SK-MEL-5 (cell line): ENCODE data around the gene CCDC33. TPM values are rescaled to one million over a fixed set of nuclear protein-coding genes. Genes with fewer than 3 reads are reported as not detected.

Experiments
- DNase-seq: peaks from one replicate; pipeline ENCODE4 v3.0.0-alpha.2; 2016; ENCODE audit warnings: low read depth, low spot score
- in situ Hi-C: cut with HindIII; loops from 2 replicates; pipeline ENCODE4 v1.10.0; 2016; ENCODE audit warnings: low sequenced_read_pairs, high pct_unique_total_duplicates, low pct_unique_long_range_greater_than_20kb
- total RNA-seq: library from RNA; depleted of rRNA; stranded (reverse); fragments of >200 nt; shearing (Covaris generic); gene quantifications from 2 replicates; pipeline ENCODE4 v1.2.3, GENCODE V29; 2014

The CCDC33 gene
- total RNA-seq, 1 experiment from 2014 or later, result not detected

DNA sequence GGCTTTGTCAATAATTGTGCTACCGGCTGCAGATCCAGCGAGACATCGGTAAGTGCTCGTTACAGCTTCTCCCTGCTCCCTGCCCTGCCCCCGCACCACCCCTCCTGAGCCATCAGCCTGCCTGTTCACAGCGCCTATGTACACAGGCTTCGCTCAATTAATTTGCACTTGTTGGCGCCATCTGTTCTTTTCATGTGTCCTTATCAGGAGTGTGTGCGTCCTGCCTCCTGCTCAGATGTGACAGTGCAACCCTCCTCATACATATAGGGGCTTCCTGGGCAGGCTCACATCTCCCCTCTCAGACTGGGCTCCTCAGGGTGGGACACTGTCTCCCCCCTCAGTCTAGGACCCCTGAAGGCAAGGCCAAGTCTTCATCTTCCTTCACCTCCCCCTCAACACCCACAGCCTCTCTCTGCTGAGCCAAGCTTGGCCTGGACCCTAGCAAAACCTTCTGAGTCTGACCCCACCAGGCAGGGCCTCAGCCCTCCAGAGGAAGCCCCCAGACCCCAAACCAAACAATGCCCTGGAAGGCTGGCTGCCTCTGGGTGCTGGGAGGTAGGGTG lies 76.4 kb downstream of the CCDC33 start:
- in situ Hi-C loops, result loop anchor here (25.0 kb wide), 1 partner anchor 200 kb away; no protein-coding TSS in a partner anchor
- DNase-seq, result no peak

- in situ Hi-C loops, result loop anchor here (25.0 kb wide), 1 partner anchor 202 kb away; no protein-coding TSS in a partner anchor
- DNase-seq, result no peak
Measured at GRCh38 chr15:74313889-74314288, 77.8 kb downstream of the CCDC33 start.

GRCh38 chr15:74314795-74315438 lies 78.8 kb downstream of the CCDC33 start:
- no peak for DNase-seq

GRCh38 chr15:74315626-74316025 lies 79.5 kb downstream of the CCDC33 start:
- in situ Hi-C loops, result loop anchor here (25.0 kb wide), 1 partner anchor 203 kb away; no protein-coding TSS in a partner anchor
- no peak for DNase-seq

More at GRCh38 chr15:74314795-74315438, 78.8 kb downstream of the CCDC33 start:
- in situ Hi-C loops, result loop anchor here (25.0 kb wide), 1 partner anchor 203 kb away; no protein-coding TSS in a partner anchor

DNA sequence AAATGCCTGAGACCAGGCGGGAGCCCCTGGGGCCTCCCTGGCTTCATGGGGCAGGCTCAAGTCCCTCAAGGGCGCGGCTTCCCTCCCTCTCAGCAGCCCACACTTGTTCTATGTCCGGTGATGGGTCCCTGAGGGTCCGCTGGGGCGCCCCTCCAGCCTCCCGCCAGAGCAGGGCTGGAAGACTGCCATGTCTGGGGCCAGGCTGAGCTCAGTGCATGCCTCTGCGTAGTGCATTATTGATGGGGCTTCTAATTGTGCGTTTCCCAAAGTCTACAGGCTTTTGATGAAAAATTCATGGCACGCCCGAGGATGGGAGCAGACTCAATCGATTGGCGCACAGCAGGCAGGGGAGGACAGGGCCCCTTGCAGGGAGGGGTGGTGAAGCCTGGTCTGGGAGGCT lies 80.0 kb downstream of the CCDC33 start:
- no peak for DNase-seq
- in situ Hi-C loops, result loop anchor here (25.0 kb wide), 1 partner anchor 204 kb away; no protein-coding TSS in a partner anchor

DNA sequence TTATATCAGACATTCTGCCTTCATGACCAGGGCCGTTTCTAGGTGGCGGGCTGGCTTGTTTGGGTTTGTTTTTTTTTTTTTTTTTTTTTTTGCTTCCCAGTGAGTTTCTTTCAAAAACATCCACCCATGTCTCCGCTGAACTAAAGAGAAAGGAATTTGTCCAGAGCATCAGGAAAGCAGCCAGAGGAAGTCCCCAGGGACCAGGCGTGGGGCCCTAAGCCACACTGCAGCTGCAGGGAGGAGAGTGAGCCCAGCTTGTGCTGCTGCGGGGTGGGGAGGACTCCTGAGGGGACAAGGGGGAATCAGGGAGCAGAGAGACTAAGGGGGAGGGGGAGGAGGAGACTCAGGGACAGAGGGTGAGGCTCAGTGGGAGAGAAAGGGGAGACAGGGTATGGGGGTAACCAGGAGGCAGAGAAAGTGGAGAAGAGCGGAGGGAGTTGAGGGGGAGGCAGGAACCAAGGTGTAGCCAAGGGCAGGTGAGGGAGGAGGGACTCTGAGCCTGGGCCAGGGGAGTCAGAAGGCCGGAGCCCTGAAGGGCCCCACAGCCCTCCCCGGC lies 81.8 kb downstream of the CCDC33 start:
- in situ Hi-C loops, result loop anchor here (25.0 kb wide), 1 partner anchor 206 kb away; no protein-coding TSS in a partner anchor
- DNase-seq, result no peak

- DNase-seq, result no peak
- in situ Hi-C loops, result loop anchor here (25.0 kb wide), 1 partner anchor 206 kb away; no protein-coding TSS in a partner anchor
Measured at GRCh38 chr15:74318376-74319137, 82.4 kb downstream of the CCDC33 start.

DNA sequence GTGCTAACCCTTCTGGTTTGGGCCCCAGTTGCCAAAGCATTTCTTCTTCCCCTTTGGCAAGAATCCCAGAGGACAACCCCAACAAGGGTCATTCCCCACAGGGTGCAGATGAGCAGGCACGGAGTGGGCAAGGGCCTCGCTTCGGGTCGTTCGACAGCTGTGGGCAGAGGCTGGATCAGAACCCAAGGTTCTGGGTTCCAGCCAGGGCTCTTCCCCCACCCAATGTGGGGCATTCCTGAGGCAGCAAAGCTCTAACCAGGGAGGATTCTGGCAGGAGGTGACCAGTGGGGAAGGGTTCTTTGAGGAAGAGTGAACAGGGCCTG lies 83.0 kb downstream of the CCDC33 start:
- DNase-seq, result no peak
- in situ Hi-C loops, result loop anchor here (25.0 kb wide), 1 partner anchor 207 kb away; no protein-coding TSS in a partner anchor

- no peak for DNase-seq
- in situ Hi-C loops, result loop anchor here (25.0 kb wide), 1 partner anchor 207 kb away; no protein-coding TSS in a partner anchor
Measured at GRCh38 chr15:74319596-74320351, 83.6 kb downstream of the CCDC33 start.

DNA sequence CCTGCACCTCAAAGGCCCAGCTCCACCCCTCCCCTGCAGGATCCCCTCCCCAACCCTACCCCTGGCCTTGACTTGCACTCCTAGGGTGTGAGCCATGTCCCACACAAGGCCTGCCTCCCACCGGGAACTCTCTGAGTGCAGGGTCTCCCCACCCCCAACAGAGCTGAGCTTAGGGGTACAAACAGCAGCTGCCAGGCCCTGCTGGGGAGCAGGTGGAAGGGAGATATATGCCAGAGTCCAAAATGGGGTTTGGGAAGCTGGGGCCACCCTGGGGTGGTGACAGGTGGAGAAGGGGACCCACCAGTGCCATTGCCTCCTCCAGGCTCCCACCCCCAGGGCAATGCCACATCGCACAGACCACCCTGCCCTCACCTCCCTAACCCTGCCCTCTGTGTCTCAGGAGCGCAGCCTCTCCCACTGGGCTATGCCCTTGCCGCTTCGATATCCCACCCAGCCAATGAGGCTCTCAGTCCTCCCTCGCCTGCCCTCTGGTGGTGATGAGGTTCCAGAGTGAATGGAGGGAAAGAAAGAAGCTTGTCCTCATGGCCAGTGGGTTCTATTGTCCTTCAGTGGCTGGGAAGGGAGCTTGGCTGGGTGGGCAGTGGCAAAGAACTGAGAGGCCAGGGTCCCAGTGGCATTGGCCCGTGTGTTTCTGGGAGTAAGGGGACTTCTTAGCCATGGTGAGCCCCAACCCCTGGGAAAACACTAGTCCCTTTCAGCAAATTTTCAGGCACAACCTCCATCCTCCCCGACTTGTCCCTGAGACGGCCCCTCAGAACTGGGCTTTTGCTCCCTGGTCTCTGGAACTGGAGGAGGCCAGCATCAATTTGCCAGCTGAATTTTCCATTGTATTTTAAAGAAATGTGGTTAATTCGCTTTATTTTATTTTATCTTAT lies 84.5 kb downstream of the CCDC33 start:
- in situ Hi-C loops, result loop anchor here (25.0 kb wide), 1 partner anchor 208 kb away; no protein-coding TSS in a partner anchor
- peak; percentile 75 for DNase-seq

GRCh38 chr15:74322558-74323180 lies 86.5 kb downstream of the CCDC33 start:
- in situ Hi-C loops, result loop anchor here (25.0 kb wide), 1 partner anchor 210 kb away; no protein-coding TSS in a partner anchor
- DNase-seq, result peak; percentile 72

DNA sequence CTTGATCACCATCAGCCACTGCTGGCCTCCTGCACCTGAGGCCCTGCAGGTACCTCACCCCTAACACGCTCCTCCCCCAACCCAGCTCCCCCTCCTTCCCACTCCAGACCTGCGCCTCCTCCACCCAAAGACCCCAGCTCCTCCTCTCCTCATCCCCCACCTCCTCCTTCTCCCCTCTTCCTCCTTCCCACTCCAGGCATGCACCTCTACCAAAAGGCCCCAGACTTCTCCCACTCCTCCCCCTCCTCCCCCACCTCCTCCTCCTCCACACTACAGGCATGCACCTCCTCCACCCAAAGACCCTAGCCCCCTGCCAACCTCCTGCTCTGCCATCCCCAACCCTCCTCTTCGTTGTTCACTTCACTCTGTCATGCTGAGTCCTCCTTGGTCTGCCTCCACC lies 88.6 kb downstream of the CCDC33 start:
- DNase-seq, result no peak
- in situ Hi-C loops, result loop anchor here (25.0 kb wide), 1 partner anchor 212 kb away; no protein-coding TSS in a partner anchor

- in situ Hi-C loops, result no loop called here
- no peak for DNase-seq
Measured at GRCh38 chr15:74326746-74327145, 90.6 kb downstream of the CCDC33 start.

DNA sequence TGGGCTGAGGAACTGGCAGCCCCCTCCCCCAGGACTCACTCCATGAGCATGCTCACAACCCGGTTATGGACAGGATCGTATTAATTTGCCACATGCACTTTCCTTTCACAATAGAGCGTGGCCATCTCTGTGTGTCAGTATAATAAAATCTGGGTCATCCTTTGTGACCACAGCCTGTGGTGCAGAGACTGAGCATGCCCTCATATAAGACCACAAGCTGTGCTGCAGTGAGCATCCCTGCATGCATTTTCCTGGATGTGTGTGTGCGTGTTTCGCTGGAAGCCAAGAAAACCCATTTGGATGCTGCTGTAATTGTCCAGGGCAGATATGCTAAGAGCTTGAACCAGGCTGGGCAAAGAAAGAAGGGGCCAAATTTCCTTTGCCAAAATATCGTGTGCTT lies 91.6 kb downstream of the CCDC33 start:
- in situ Hi-C loops, result no loop called here
- no peak for DNase-seq

GRCh38 chr15:74328331-74329056 lies 92.4 kb downstream of the CCDC33 start:
- in situ Hi-C loops, result no loop called here

More at GRCh38 chr15:74328331-74329056, 92.4 kb downstream of the CCDC33 start:
- DNase-seq, result no peak
